Activated effector memory CD4-positive, alpha-beta T cell treated with Interleukin-2 at 50 U/mL for 16 hours (primary cell): ENCODE results near the gene RPL23.
A peak's percentile ranks its signal among the peaks of the same experiment; 100 is the strongest.

Source experiments
- DNase-seq: peaks from one replicate; pipeline ENCODE4 v3.0.0-alpha.2; 2020

RPL23 gene

DNA sequence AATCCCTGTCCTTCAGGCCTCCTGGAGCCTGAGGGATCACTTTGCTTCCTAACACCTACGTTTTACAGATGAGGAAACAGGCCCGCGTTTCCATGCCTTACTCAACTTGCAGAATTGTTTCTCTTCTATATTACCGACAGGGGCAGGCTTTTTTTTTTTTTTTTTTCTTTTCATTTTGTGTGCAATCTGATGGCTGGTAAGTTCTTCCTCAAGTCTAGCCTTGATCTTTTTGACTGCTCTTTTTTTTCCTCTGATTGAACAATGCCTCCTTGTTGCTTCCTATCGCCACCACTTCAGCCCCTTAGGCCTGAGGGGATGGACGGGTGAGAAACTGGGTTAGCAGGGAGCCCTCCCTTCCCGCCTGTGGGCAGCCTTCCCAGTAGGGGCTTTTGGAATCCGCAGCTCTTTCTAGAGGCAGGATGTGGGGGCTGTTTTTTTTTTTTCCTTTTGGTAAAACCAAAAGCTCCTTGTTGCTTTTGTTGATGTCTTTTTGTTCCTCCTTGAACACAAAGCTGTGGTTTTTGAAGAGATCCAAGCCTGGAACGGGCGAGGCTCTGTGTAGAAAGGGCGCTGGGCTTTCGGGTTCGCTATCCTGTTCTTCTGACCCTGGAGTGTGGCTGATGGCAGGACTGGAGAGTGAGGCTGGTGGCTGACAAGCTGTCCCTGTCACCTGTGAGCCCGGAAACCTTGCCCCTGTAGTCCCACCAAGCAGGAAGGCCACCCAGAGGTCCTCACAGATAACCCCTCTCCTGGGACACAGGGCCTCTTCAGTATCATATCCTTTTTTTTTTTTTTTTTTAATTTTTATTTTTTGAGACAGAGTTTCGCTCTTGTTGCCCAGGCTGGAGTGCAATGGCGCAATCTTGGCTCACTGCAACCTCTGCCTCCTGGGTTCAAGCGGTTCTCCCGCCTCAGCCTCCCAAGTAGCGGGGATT is 30.3 kb upstream of the RPL23 start:
- DNase-seq = no peak

DNA sequence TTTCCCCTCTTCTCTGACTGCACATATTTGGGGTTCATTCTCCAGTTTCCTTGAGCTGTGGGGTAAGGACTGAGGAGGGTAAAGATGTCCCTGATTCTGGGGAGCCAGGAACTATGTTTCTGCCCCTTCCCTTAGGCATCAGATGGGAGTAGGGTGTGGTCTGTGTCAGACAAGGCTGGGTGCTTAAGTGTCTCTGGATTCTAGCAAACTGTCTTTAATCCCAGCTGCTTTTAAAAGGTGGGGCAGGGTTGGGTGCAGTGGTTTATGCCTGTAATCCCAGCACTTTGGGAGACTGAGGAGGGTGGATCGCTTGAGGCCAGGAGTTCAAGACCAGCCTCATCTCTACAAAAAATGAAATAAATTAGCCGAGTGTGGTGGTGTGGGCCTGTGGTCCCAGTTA is 29.3 kb upstream of the RPL23 start:
- no peak for DNase-seq

DNA sequence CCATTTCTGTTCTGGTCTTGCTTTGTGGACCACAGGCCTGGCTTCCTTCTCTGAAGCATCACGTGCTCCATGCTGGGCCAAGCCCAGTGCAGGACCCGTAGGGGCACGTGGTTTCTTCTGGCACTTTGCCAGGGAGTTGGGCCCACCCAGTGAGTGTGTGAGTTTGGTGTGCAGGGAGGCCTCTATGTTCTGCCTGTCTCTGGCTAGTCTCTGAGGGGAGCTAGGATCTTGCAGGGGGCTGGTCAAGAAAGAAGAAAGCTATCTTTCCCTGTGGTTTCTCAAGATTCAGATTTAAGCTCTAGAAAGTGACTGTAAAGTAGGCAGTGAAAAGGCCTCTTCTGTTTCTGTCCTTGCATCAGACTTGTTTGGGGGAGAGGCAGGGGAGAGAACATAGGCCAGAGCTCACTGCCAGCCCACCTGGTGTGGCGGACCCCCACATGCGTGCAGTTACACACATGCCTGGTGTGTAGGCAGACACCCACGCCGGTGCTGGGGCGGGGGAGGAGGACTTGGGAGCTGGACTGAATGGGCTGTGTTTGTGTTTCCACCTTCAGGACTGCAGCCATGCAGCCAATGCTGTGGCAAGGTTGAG is 28.2 kb upstream of the RPL23 start:
- DNase-seq = no peak

DNA sequence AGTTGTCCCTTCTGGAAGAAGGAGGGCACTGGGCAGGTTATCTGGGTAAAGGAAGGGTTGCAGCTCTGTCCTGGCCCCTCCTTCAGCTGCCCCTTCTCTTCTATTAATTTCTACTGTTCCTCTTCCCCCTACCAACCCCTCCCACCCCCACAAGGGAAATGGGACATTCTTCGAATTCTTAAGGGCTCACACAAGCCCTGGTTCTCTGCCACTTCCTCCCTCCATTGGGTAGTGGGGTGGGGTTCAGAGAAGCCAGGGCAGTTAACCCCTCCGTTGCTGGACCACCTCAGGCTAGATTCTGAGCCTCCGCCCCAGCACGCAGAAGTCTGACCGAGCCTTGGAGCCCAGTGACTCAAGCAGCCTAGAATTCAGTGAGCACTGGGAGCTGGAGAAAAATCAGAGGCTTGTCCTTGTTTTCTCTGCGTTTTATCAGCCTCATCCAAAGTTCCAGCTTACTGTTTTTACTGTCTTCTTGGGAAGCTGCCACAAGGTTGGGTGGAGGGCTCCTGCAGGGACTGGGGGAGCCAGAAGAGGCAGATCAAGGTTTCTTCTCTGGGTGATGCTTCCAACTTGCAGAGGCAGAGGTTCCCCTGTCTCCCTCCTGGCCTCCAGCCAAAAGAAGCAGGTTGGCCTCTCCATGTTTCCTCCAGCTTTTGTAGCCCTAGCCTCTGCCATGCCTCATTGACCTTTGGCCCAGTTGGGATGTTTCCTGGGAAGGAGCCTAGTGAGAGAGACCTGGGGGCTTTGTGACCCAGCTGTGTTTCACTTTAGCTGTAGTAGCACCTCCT is 26.6 kb upstream of the RPL23 start:
- no peak for DNase-seq

DNA sequence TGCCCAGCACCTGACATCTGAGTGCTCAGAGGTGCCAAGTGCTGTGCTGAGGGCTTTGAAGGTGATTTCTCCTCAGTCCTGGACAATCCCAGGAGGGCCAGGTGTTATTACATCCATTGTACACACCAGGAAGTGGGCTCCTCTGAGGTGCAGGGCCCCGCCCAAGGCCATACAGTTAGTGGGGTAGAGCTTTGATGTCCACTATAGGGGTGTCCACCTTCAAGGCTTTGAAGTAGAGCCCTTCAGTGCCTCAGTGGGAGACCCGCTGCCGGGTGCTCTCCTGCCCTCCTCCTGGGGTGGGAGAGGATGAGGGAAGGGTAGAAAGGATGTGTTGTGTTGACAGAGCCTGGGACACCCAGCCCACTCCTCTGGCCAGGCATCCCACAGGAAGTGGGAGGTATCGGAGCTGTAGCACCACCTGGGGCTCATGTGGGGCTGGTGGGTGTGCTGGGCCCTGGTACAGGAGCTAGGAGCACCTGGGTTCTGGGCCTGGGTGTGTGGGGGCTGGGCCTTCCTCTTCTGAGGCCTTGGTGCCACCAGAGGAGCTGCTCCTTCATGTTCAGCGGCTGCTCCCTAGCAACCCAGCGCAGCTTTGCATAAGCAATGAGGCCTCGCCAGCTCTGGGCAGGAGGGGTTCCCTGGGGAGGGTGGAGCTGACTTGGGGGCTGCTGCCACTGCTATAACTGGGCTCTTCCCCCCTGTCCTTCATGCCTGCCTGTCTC is 23.8 kb upstream of the RPL23 start:
- DNase-seq = no peak

DNA sequence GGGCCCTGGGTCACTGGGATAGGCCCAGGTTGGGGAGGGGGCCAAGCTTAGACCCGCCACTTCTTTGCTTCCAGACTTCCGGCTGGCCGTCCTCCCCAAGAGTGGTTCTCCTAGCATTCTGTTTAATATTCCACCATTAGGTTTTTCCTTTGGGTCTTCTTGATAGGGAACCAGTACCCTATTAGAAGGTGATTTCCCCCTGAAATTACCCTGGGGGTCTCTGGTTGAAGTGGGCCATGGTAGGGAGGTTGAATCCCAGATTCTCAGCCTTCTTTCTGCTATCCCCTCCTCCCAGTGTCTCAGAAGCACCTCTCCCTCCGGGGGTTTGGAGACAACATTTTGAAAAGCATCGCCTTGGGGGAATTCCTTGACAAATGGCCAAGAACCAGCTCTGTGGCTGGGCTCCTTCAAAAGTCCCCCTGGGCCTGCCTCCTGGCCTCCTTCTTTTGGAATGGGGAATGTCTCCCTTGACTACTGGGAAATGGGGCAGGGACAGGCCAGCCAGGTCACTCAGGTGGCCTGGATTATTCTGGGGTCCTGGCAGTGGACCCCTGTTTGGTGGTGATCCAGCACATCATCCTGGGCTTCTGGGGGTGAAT is 22.1 kb upstream of the RPL23 start:
- no peak for DNase-seq

DNA sequence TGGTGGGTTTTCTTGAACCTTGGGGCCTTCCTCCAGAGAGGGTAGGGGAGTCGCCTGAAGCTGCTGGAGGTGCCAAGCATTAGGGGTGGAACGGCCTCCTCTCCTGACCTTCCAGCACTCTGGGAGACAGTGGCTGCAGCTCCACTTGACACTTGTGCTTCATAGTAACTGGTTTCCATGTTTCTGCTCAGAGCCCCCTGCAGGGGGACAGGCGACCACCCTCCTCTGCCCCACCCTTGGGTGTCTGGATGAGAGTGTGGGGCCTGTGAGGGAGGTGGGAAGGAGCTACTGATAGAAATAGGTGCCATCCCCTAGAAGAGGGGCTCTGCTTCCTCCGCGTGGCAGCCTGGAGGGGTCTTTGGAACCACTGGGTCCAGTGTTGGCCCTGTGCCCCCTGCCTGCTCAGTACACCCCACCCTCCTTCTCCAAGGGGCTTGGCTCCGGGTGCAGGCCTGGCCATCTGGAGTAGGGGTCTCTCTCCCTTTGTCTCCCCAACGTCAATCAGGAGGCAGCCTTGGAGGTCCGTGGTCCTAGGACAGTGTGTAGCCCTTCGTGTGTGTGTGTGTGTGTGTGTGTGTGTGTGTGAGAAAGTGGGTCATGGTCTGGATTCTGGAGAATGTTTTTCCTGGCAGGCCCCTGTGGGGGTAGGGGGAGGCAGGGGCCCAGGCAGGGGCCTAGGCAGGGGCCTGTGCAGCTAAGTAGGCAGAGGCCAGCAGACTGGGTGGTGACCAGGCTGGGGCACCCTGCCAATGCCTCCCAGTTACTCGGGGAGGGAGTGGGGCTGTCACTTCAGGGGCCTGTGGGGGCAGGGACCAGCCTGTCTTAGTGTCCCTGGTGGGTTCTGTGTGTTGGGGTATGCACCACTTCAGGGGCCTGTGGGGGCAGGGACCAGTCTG is 21.2 kb upstream of the RPL23 start:
- DNase-seq = no peak

DNA sequence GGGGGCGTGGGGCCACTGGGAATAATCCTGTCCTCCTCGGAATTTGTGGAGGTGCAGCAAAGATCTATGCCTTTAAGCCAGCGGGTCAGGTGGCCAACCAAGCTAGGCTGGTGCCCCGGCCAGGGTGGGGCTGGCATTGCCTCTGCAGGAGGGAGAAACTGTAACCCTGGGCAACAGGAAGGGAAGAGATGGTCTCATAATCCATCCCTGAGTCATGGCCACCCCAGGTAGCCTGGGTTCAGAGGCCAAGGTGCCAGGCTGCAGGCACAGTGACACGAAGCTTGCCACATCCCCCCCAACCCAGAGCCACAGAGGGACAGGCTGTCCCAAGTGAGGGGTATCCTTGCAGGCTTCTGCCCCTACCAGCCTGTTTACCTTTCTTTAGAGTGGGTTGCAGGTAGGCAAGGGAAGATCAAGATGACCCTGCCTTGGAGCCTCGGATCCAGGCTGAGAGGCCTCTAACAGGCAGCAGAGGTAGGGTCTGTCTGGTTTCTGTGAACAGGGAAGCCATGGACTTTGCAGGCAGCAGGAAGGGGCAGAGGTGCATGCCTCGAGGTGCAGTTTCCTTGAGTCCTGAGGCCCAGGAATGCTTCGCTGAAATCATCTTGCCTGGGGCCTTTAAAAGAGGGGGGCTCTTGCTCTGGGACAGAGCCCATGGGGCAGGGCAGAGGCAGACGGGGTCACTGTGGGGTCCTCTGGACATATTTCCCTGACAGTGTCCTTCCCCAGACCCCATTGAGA is 20.3 kb upstream of the RPL23 start:
- no peak for DNase-seq

DNA sequence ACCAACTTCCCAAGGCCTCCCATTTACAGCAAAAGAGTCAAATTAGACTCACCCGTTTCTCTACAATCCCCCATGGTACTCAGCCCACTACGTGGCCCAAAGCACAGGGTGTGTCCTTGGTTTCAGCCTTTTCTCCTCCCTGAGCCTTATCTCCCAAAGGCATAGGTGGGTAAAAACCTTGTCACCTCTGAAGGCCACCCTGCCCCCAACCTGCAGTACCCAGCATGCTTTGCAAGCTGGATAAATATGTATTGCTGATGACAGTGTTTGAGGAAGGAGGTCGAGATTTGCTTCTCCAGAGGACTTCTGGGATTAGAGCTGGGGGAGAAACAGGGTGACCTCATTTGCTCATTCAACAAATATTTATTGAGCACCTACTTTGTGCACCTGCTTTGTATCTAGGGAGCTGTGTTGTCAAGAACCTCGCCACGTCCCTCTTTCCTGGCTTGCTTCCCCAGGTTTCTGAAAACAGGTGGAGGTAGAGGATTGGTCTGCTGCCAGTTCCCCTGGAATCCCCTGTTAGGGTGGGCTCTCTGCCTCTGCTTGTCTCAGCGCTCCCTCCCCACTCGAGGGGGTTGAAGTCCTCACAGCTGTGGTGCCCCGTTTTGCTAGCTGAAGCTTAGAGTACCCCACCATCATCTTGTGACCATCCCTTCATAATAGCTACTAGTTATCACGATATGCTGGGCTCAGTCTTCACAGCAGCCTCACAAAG is 19.3 kb upstream of the RPL23 start:
- DNase-seq = no peak

DNA sequence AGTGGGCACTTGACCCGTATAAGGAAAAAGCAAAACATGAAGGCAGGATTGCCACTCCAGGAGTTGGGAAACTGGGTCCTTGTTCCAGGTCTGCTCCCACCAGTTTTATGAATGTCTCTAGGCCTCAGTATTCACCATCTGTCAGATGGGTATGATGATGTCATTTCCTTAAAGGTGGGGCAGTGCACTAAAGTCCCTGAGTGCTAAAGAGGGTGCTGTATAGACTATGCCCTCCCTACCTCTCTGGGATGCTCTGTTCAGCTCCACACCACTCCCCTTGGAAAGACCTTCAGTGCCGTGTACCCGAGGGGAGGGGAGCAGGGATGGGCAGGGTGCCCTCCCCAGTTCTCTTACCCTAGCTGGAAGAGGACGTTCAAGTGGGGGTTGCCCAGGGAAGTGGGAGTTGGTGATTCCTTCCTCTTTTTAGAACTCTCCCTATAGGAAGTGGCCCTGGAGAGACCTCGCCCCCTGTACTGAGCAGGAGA is 18.5 kb upstream of the RPL23 start:
- DNase-seq = no peak

DNA sequence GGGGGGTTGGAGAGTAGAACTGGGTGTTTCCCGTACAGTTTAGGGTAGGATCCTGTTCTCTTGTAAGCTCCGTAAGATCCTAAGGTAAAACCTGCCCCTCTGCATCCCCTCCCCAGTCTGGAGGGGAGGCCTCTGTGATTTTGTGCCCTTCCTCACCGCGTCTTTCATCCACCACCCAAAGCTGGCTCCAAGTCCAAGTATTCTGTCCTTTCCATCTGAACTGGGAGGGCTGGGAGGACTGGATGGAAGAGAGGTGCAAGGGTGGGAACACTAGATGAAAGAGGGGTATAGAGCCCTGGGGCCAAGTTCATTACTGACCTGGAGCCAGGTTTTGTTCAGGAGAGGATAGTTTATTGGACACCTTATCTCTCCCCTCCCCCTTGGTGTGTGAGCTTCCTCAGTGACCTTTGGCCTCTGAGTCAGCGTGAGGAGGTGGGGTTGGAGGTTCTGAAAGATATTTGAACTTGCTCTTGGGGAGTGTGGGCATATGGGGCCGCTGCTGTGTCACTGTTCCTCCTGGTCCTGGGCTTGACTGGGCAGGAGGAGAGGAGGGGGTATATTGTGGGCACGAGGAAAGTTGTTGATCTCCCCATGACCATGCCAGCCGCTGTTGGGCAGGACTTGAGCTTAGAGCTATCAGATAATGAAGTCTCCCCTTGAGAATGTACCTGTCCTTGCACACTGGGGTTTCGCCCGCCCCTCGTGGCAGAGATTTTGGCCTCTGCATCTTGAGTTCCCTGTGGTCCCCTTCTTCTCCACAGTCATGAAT is 17.9 kb upstream of the RPL23 start:
- DNase-seq = peak; percentile 51

DNA sequence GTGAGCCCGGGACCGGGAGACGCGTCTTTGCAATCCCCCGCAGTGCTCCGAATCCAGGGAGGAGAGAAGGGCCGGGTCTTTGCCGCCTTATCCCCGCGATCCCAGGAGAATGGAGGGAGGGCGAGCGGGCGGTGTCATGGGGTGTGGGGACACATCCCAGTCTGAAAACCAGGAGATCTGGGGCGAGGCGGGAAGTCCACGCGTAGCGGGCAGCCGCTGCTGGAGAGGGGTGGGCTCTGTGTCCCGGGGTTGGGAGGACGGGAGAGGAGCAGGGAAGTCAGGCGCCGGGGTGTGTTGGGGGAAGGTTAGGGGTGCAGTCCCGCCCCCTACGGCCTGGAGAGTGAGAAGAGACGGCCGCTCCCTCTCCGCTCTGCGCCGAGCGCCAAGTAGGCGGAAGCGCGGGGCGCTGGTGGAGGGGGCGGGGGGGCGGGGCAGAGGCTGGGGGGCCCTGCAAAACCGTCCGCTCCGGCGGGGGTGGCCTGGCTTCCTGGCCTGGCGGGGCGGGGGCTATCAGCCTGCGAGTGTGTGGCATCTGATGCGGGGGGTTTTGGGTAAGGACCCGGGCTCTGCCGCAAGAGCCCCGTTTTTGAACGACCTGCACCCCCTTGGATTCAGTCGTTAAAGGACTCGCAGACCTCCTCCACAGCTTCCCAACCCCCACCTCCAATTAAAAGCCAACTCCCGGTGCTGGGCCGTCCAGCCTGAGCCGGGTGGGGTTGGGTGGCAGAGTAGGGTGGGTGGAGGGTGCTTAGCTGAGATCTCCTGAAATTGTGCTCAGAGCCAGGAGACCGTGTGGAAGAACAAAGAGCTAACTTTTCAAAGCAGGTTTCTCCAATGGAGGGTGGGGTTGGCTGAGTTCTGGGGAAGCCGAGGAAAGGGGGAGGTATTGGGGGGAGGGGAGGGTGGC is 17.0 kb upstream of the RPL23 start:
- peak; percentile 65 for DNase-seq

DNA sequence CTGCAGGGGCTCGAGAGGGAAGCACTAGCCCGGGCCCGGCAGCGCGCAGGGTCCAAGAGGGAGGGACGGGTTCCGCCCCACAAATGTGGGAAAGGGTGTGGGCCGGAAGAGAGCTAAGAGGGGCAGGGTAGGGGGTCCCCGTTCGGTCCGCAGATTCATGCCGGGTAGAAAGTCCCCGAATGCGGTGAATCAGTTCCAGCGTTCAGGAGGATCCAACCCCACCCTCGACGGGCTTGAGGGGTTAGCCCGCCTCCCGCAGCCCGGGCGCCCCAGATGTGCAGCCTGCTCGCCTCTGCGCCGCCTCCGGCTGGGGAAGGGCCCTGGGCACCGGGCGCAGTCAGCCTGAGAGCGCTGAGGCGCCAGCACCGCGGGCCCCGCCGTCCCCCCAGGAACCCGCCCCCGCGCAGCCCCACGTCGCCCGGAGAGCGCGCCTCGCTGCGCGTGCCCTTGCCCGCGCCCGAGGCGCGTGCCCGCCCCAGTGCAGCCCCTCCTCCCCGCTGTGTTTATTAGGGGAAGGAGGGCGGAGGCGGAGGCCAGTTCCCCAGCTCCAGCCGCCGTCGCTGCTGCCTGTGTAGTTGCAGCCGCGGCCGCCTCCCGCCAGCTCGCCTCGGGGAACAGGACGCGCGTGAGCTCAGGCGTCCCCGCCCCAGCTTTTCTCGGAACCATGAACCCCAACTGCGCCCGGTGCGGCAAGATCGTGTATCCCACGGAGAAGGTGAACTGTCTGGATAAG is 16.2 kb upstream of the RPL23 start, which contains the start of gene LASP1:
Gene LASP1 (plus strand): TSS at position 533 of the 733 bp plus-strand sequence. CDS start 132 bp downstream, at position 665.
- peak; percentile 86 for DNase-seq

DNA sequence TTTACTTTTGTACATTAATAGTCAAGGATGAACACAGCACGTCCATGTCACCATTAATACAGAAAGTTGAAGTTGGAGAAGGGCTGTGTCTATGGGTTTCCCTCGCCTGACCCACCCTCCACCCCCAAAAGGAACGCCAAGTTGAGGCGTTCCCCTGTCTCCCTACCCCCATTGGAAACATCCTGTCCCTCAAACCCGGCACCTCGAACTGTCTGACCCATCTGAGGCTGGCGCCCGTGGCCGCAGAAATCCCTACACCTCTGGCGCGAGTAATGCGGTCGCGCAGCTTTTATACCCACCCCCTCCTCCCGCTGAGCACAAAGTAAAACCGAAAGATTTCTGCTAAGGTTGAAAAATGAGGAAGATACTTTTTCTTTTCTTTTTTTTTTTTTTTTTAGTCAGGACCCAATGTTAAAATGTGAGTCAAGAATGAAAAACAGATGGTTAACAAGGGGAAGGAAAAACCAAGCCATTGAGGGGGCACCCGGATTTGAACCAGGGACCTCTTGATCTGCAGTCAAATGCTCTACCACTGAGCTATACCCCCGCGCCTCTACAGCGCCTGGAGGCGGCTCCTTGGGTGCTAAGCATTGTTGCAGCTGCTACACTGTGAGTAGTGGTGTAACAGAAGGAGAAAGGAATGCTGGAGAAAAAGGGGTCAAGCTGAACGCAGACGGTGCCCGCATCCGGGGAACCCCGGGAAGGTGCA is 15.4 kb upstream of the RPL23 start:
- peak; percentile 75 for DNase-seq

DNA sequence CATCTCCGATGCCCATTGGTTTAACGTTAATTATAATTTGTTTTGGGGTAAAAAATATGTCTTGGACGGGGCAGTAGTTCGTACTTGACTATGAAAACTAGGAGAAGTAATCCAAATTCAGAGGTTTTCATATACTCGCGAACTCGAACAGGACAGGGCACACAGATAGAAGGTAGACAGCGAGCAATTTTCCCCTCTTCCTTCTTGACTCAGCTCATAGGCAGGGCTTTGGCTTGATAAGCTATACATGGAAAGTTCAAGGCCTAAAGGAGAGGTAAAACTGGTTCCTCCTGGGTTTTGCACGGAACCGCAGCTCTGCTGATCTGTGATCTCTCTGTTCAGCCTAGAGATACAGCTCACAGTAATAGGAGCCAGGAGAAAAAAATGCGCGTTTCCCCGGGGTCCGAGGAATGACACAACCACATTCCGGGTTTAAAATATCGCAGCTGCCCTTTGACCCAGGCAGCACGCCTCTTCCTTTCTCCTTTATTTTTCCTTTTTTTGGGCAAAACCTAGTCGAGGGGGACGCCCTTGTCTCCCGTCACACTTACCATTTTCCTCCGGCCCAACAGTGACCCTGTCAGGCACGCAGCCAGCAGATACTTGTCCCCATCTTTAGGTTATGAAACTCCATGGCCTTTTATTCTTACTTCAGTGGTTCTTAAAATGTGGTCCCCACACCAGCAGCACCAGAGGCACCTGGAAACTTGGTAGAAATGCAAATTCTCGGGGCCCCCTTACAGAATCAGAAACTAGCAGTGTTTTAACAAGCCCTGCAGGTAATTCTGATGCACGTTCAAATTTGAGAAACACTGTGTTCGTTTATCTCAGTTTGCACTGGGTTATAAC is 14.7 kb upstream of the RPL23 start:
- no peak for DNase-seq
